ENCODE results near the gene TPPP.
"Not testable (repeated sequence)": the region's sequence is repeated elsewhere in the genome, so short reads cannot be mapped to it uniquely, and the experiment has no call there.

DNA sequence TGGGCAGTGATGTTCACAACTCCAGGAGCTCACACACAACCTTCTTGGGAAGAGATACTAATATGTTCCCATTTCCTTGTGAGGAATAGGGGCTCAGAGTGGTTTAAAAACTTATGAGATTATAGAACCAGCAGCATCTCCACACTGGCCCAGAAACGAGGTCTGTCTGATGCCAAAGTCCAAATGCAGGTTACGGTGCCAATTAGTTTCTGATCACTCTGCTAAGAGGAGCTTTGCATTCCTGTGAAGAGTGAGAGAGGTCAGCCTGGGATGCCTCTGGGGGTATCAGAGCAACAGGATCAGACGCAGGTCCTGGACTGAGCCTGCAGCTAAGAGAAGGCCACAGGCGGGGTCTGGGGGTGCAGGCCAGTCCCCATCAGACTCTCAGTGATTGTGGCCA is 30.2 kb upstream of the TPPP start:
- TF ChIP-seq MIER2 (CRISPR knock-in tag; IDR thresholded peaks at IDR 0.05); XRCC5 (optimal IDR thresholded peaks at IDR 0.05; ENCODE audit: low read length); ATF2 (CRISPR knock-in tag; IDR thresholded peaks at IDR 0.05); EHMT2 (IDR thresholded peaks at IDR 0.05; ENCODE audit: borderline replicate concordance, low read depth, low read length); ZNF589 (CRISPR knock-in tag; conservative IDR thresholded peaks at IDR 0.05); SRY (CRISPR knock-in tag; IDR thresholded peaks at IDR 0.05); MIXL1 (CRISPR knock-in tag; IDR thresholded peaks at IDR 0.05); ZNF709 (CRISPR knock-in tag; IDR thresholded peaks at IDR 0.05); ZIK1 (CRISPR knock-in tag; IDR thresholded peaks at IDR 0.05; ENCODE audit: borderline replicate concordance, low read depth); ZSCAN25 (CRISPR knock-in tag; IDR thresholded peaks at IDR 0.05); KIAA2018 (CRISPR knock-in tag; IDR thresholded peaks at IDR 0.05; ENCODE audit: borderline replicate concordance): not testable (repeated sequence)
- TF ChIP-seq, protein P1, sequence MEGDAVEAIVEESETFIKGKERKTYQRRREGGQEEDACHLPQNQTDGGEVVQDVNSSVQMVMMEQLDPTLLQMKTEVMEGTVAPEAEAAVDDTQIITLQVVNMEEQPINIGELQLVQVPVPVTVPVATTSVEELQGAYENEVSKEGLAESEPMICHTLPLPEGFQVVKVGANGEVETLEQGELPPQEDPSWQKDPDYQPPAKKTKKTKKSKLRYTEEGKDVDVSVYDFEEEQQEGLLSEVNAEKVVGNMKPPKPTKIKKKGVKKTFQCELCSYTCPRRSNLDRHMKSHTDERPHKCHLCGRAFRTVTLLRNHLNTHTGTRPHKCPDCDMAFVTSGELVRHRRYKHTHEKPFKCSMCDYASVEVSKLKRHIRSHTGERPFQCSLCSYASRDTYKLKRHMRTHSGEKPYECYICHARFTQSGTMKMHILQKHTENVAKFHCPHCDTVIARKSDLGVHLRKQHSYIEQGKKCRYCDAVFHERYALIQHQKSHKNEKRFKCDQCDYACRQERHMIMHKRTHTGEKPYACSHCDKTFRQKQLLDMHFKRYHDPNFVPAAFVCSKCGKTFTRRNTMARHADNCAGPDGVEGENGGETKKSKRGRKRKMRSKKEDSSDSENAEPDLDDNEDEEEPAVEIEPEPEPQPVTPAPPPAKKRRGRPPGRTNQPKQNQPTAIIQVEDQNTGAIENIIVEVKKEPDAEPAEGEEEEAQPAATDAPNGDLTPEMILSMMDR (CRISPR knock-in tag; IDR thresholded peaks at IDR 0.05), result not testable (repeated sequence)
- TF ChIP-seq, protein P2, sequence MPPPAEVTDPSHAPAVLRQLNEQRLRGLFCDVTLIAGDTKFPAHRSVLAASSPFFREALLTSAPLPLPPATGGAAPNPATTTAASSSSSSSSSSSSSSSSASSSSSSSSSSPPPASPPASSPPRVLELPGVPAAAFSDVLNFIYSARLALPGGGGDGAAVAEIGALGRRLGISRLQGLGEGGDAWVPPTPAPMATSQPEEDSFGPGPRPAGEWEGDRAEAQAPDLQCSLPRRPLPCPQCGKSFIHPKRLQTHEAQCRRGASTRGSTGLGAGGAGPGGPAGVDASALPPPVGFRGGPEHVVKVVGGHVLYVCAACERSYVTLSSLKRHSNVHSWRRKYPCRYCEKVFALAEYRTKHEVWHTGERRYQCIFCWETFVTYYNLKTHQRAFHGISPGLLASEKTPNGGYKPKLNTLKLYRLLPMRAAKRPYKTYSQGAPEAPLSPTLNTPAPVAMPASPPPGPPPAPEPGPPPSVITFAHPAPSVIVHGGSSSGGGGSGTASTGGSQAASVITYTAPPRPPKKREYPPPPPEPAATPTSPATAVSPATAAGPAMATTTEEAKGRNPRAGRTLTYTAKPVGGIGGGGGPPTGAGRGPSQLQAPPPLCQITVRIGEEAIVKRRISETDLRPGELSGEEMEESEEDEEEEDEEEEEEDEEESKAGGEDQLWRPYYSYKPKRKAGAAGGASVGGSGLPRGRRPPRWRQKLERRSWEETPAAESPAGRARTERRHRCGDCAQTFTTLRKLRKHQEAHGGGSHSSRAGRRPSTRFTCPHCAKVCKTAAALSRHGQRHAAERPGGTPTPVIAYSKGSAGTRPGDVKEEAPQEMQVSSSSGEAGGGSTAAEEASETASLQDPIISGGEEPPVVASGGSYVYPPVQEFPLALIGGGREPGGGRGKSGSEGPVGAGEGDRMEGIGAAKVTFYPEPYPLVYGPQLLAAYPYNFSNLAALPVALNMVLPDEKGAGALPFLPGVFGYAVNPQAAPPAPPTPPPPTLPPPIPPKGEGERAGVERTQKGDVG (CRISPR knock-in tag; IDR thresholded peaks at IDR 0.05; ENCODE audit: borderline replicate concordance), result not testable (repeated sequence)
- TF ChIP-seq, protein P3, sequence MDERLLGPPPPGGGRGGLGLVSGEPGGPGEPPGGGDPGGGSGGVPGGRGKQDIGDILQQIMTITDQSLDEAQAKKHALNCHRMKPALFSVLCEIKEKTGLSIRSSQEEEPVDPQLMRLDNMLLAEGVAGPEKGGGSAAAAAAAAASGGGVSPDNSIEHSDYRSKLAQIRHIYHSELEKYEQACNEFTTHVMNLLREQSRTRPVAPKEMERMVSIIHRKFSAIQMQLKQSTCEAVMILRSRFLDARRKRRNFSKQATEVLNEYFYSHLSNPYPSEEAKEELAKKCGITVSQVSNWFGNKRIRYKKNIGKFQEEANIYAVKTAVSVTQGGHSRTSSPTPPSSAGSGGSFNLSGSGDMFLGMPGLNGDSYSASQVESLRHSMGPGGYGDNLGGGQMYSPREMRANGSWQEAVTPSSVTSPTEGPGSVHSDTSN (CRISPR knock-in tag; IDR thresholded peaks at IDR 0.05), result not testable (repeated sequence)

All from HepG2 (cell line).